ENCODE measurements around the gene KCNT1.

The KCNT1 gene

DNA sequence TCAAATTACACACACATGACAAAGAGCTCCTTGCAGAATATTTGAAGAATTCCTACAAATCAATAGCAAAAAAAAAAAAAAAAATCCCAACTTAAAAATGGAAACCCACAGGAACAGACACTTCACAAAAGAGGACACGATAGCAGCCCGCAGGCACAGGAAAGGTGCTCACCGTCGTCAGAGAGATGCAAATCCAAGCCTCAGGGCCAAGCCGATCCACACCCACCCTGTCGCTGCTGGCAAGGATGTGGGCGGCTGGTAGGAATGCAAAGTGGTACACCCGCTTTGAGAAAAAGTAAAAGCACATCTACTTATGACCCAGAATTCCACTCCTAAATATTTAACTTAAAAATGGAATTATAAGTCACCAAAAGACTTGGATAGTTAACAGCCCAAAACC lies 28.0 kb upstream of the KCNT1 start:
- no peak for DNase-seq

GRCh38 chr9:135674977-135675376 lies 27.0 kb upstream of the KCNT1 start:
- no peak for DNase-seq

DNA sequence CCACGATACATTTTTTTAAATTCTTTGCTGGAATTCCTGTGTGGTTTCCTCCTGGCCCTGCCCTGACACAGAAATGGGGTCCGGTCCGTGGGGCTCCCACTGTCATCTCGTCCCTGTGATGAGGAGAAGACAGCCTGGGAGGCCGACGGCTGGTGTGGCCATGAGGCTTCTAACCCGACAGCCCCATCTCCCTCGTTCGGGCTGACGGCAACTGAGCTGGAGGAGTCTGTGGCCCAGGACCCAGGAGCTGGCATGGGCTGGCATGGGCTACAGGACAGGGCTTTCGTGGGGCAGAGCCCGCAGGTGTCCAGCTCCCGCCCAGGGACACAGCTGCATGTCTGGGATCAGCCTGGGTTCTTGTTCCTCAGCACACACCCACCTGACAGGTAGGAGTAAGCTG lies 25.1 kb upstream of the KCNT1 start:
- DNase-seq: no peak

DNA sequence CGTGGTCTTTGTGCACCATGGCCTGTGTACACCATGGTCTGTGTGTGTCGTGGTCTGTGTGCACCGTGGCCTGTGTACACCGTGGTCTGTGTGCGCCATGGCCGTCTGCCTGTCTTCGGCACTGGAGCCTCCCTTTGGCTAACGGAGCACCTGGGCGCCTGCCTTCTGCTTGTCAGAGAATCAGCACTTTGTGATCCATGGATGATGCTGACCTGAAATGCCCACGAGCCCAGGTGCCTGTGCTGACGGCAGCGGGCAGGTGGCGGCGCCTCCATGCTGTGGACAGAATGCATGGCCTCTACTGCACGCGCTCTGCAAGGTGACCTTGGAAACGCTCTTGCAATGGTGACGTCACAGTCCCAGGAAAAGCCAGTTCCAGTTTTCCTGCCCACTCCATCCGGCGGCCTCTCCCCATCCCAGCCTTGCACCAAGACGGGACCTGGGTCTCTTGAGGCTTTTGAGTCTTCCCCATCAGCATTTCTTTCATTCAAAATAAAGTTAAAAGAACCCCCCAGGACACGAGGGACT lies 24.3 kb upstream of the KCNT1 start:
- DNase-seq: no peak

- DNase-seq: no peak
These were observed 23.6 kb upstream of the KCNT1 start for GRCh38 chr9:135678236-135679017.

GRCh38 chr9:135680056-135680455 lies 21.9 kb upstream of the KCNT1 start:
- no peak for DNase-seq

GRCh38 chr9:135681161-135681560 lies 20.8 kb upstream of the KCNT1 start:
- DNase-seq: no peak

DNA sequence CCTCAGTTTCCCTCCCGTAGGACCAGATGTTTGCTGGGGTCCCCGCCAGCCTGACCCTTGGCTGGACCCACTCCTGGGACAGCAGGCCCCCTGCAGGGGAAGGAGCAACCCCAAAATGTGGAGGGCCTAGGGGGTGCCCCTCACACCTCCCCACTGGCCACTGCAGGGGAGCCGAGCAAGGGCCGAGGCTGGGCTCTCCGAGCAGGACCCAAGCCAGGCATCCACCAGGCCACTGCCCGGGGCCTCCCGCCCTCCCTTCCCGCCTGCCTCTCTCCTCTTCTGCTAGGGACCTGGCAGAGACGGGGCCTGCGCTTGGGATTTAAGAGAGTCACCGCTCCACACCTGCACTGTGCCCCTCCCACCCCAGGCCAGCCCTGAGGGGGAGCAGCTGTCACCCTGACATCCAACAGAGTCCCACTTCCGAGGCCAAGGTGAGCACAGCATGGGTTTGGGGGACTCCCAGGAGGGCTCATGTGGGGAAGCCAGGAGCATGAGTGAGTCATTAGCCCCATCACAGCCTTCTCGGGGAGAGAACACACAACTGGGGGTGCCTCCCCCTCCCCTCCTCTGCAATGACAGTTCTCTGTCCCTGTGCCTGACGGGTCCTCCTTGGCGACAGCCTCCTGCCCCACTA lies 18.5 kb upstream of the KCNT1 start:
- DNase-seq: no peak

GRCh38 chr9:135684691-135685090 lies 17.3 kb upstream of the KCNT1 start:
- DNase-seq: no peak

DNA sequence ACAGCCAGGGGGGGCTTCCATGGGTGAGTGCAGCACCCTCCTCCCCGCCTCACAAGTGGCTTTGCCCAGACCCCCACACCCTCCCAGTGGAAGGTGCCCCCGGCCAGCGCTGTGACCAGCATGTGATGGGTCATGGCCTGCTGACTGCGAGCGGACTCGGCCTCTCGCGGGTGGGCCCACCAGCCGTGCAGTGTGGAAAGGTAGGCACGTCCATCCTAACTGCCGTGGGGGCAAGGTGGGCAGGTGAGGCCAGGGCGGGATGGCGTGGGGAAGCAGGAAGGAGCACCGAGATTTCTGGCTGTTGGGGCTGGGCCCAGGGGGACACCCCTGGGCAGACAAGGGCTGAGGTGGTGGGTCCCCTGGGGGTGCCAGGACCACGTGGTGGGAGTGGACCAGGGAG lies 14.8 kb upstream of the KCNT1 start:
- DNase-seq: no peak

DNA sequence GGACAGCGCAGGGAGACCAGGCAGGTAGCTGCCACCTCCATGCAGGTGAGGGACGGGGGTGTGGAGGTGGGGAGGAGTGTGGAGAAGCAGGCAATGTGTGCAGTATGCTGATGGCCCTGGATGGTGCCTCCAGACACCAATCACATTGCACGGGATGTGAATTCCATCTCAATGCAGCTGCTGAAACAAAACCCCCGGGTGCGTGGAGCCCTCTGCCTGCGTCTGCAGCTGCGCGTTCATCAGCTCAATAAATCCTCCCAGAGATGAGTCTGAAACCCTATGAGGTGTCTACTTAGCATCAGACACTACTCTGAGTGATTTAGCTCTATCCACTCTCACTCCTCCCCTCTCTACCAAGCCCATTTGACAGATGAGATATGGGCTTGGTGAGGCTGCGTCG lies 13.0 kb upstream of the KCNT1 start:
- DNase-seq: no peak

DNA sequence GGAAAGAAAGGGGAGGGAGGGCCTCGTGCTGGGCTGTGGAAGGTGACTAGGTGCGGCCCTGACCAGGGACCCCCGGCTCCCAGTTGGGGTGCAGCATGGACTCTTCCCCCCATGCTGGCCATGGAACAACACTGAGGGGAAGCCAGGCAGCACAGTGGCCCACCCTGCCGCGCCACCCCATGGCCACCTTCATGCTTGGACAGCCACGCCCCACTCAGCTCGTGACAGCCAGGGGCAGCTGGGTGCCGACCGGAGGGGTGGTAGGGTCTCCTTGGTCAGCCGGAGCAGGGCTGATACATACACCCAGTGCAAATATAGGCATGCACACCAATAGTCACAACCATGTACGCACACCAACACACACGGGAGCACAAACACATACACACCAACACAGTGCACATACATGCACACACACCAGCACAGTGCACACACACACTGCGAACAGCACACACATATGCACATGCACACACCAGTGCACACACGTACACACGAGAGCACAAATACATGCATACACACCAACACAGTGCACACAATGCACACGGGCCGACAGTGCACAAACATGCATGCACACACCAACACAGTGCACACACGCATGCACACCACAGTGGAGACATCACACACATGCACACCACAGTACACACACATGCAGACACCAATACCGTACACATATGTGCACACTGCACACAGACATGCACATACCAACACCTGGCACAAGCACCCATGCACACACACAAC lies 11.0 kb upstream of the KCNT1 start:
- no peak for DNase-seq

DNA sequence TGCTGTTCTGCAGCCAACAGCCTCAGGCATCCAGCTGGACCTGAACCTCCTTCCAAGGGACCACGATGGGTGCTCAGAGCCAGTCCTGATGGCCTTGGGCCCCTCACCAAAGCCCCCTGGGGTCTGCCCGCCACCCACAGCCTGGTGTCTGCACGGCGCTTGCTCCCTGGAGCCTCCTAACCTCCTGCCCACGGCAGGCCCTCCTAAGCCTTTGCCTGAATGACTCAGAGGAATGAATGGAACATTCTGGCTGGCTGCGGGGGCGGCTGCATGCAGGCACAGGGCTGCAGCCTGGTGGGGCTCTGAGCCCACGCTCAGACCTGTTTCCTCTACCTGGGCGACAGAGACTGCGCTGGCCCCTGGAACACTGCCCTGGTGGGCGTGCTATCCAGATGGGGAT lies 9.6 kb upstream of the KCNT1 start:
- no peak for DNase-seq

- DNase-seq: no peak
These were observed 8.7 kb upstream of the KCNT1 start for GRCh38 chr9:135693265-135693664.

DNA sequence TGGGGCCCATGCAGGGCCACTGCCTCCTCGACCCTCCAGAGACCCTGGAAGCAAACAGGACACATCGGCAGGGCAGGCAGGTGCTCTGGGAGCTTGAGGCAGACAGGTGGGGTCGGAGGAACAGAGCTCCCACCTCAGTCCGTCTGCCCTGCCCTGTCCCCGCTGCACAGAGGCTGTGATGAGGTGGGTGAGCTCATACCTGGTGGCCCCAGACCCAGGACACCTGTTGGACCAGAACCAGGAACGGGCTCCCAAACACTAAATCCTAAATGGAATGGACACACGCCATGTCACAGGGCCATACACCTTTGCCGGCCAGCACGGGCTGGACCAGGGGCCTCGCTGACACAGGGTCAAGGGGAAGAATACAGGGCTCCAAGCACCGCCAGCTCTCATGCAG lies 8.2 kb upstream of the KCNT1 start:
- DNase-seq: no peak

- DNase-seq: no peak
These were observed 7.6 kb upstream of the KCNT1 start for GRCh38 chr9:135694414-135694813.

DNA sequence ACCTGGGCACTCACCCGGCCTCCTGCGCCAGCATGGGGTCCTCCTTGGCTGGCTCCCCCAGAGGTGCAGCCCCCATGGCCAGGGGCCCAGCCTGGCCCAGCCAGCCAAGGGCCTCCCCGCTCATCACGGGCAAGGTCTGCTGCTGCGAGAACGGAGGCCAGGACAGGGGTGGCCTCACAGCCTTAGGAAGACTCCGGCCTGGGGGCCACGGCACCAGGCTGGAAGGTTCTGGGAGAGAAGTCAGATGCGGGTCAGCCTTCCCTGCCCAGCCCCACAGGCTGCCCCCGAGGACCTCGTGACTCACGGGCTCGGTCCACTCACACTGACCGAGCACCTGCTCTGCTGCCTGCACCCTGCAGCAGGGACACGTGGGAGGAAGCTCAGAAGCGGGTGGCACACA lies 6.9 kb upstream of the KCNT1 start:
- DNase-seq: no peak

GRCh38 chr9:135695642-135696041 lies 6.3 kb upstream of the KCNT1 start:
- DNase-seq: no peak

GRCh38 chr9:135696446-135696845 lies 5.5 kb upstream of the KCNT1 start:
- DNase-seq: no peak

GRCh38 chr9:135697226-135697625 lies 4.8 kb upstream of the KCNT1 start:
- DNase-seq: no peak

GRCh38 chr9:135698236-135698635 lies 3.7 kb upstream of the KCNT1 start:
- DNase-seq: no peak

GRCh38 chr9:135698767-135699166 lies 3.2 kb upstream of the KCNT1 start:
- no peak for DNase-seq

- no peak for DNase-seq
These were observed 2.5 kb upstream of the KCNT1 start, which contains the start of gene SOHLH1 for GRCh38 chr9:135699440-135699839. SOHLH1 (minus strand) TSS chr9:135699481; CDS start chr9:135699467, 14 bp downstream.

GRCh38 chr9:135700525-135700924 lies 1.5 kb upstream of the KCNT1 start:
- DNase-seq: no peak

All from NCI-H1092 treated with DMSO at 0.1 percent for 48 hours (cell line).